Hematopoietic multipotent progenitor cell treated with erythropoietin and hydrocortisone succinate and interleukin-3 and kit ligand, for 17 days (in vitro differentiated cells): ENCODE measurements around the gene GTF3C5.

Experiments used
- DNase-seq: peaks from one replicate; pipeline ENCODE4 v3.0.0-alpha.2; 2015; ENCODE audit warnings: low spot score

The GTF3C5 gene

GRCh38 chr9:133031130-133031422 lies 279 bp downstream of the GTF3C5 start:
- DNase-seq = no peak

GRCh38 chr9:133031496-133031911 lies 707 bp downstream of the GTF3C5 start:
- DNase-seq = no peak

- no peak for DNase-seq
Measured at GRCh38 chr9:133032171-133032570, 1.4 kb downstream of the GTF3C5 start.

- no peak for DNase-seq
Measured at GRCh38 chr9:133035669-133036068, 4.9 kb downstream of the GTF3C5 start.

GRCh38 chr9:133037775-133038515 lies 7.1 kb downstream of the GTF3C5 start:
- no peak for DNase-seq

- peak; percentile 32 for DNase-seq
Measured at GRCh38 chr9:133040892-133041479, 10.2 kb downstream of the GTF3C5 start.

- DNase-seq = no peak
Measured at GRCh38 chr9:133041958-133042357, 11.2 kb downstream of the GTF3C5 start.

GRCh38 chr9:133042676-133043075 lies 11.9 kb downstream of the GTF3C5 start:
- no peak for DNase-seq

- DNase-seq = no peak
Measured at GRCh38 chr9:133043449-133044035, 12.7 kb downstream of the GTF3C5 start.

- no peak for DNase-seq
Measured at GRCh38 chr9:133044125-133044524, 13.3 kb downstream of the GTF3C5 start.

- no peak for DNase-seq
Measured at GRCh38 chr9:133044661-133045060, 13.9 kb downstream of the GTF3C5 start.

GRCh38 chr9:133045132-133045531 lies 14.3 kb downstream of the GTF3C5 start:
- no peak for DNase-seq

- DNase-seq = no peak
Measured at GRCh38 chr9:133046196-133046899, 15.6 kb downstream of the GTF3C5 start.

- no peak for DNase-seq
Measured at GRCh38 chr9:133046900-133047295, 16.1 kb downstream of the GTF3C5 start.

GRCh38 chr9:133048595-133048994 lies 17.8 kb downstream of the GTF3C5 start:
- DNase-seq = peak; percentile 46

GRCh38 chr9:133049043-133049442 lies 18.2 kb downstream of the GTF3C5 start:
- DNase-seq = no peak

- no peak for DNase-seq
Measured at GRCh38 chr9:133050142-133050541, 19.3 kb downstream of the GTF3C5 start.

- no peak for DNase-seq
Measured at GRCh38 chr9:133050781-133051180, 20.0 kb downstream of the GTF3C5 start.

- DNase-seq = no peak
Measured at GRCh38 chr9:133051281-133051900, 20.6 kb downstream of the GTF3C5 start.

GRCh38 chr9:133051966-133052539 lies 21.3 kb downstream of the GTF3C5 start:
- no peak for DNase-seq

- no peak for DNase-seq
Measured at GRCh38 chr9:133054194-133054890, 23.5 kb downstream of the GTF3C5 start.

GRCh38 chr9:133054966-133055365 lies 24.2 kb downstream of the GTF3C5 start:
- DNase-seq = no peak
